NT2/D1 (cell line): ENCODE data around the gene DDX6.
"Not testable (repeated sequence)": the region's sequence is repeated elsewhere in the genome, so short reads cannot be mapped to it uniquely, and the experiment has no call there.

Experiments used
- SUZ12 ChIP-seq: IDR thresholded peaks from 2 replicates; pipeline ENCODE4 v1.6.1; 2011; ENCODE audit not compliant: insufficient read length, insufficient read depth; ENCODE audit errors: extremely low read depth
- YY1 ChIP-seq: IDR thresholded peaks from 2 replicates; pipeline ENCODE4 v1.6.1; 2011; ENCODE audit not compliant: insufficient read length, insufficient read depth
- ZNF274 ChIP-seq: IDR thresholded peaks from 2 replicates; pipeline ENCODE4 v1.6.1; 2011; ENCODE audit warnings: mild to moderate bottlenecking, low read depth, low read length

GRCh38 chr11:118761981-118762380 lies 29.0 kb downstream of the DDX6 start:
- TF ChIP-seq ZNF274, YY1, SUZ12: not testable (repeated sequence)
